PC-9 (cell line): ENCODE results near the gene DDX4. TPM values are rescaled to one million over a fixed set of nuclear protein-coding genes. Genes with fewer than 3 reads are reported as not detected.

Source experiments
- BruUV-seq: library from RNA; stranded (reverse); fragments of 400-500 nt; replicated peaks from 2 replicates; lab custom pipeline; 2021; lab: Mats Ljungman, UMichigan
- CTCF ChIA-PET: fragments of 300-600 bp; sonication (Branson Sonifier 250); formaldehyde crosslinking; loops from one replicate; lab custom pipeline; 2022; ENCODE audit warnings: antibody characterized with exemption; lab: Charles Lee
- POLR2A ChIA-PET: fragments of 300-600 bp; sonication (Branson Sonifier 250); formaldehyde crosslinking; loops from one replicate; lab custom pipeline; 2022; ENCODE audit warnings: antibody characterized with exemption; ENCODE audit not compliant: unreplicated experiment; lab: Charles Lee
- DNase-seq, 2 experiments: peaks; one replicate each; pipeline versions ENCODE4 v3.0.0 to v3.0.0-alpha.2; 2015 to 2022; ENCODE audit warnings: mixed read lengths in 1 of 2
- H2AFZ ChIP-seq: fragments of 200-600 bp; sonication (generic); 2 replicates; pipeline ENCODE4 v1.8.1; 2017; ENCODE audit warnings: antibody characterized with exemption
- H3F3A ChIP-seq: fragments of 200-600 bp; sonication (generic); 2 replicates; pipeline ENCODE4 v1.8.1; 2017; ENCODE audit warnings: antibody characterized with exemption, mild to moderate bottlenecking, low read depth; ENCODE audit not compliant: insufficient read depth
- H3K27ac ChIP-seq: fragments of 200-600 bp; sonication (generic); 2 replicates; pipeline ENCODE4 v1.6.1; 2016; ENCODE audit warnings: mixed run types
- H3K27me3 ChIP-seq: fragments of 200-600 bp; sonication (generic); 2 replicates; pipeline ENCODE4 v1.6.1; 2016; ENCODE audit warnings: low read depth, mixed run types; ENCODE audit not compliant: insufficient read depth
- H3K36me3 ChIP-seq: fragments of 200-600 bp; sonication (generic); 2 replicates; pipeline ENCODE4 v1.6.1; 2016; ENCODE audit warnings: low read depth, mixed run types
- H3K4me1 ChIP-seq: fragments of 200-600 bp; sonication (generic); replicated peaks from 2 replicates; pipeline ENCODE4 v1.6.1; 2016; ENCODE audit warnings: mixed run types; ENCODE audit not compliant: insufficient read depth
- H3K4me2 ChIP-seq: fragments of 200-600 bp; sonication (generic); 2 replicates; pipeline ENCODE4 v1.6.1; 2017; ENCODE audit warnings: mixed run types
- H3K4me3 ChIP-seq: fragments of 200-600 bp; sonication (generic); 2 replicates; pipeline ENCODE4 v1.6.1; 2016; ENCODE audit warnings: mixed run types
- H3K79me2 ChIP-seq: fragments of 200-600 bp; sonication (generic); 2 replicates; pipeline ENCODE4 v1.6.1; 2017; ENCODE audit warnings: low read depth, mixed run types
- H3K9me2 ChIP-seq: fragments of 200-600 bp; sonication (generic); 2 replicates; pipeline ENCODE4 v1.8.1; 2017; ENCODE audit warnings: mild to moderate bottlenecking; ENCODE audit not compliant: insufficient read depth
- H3K9me3 ChIP-seq: fragments of 200-600 bp; sonication (generic); 2 replicates; pipeline ENCODE4 v1.8.1; 2016; ENCODE audit warnings: low read depth; ENCODE audit not compliant: insufficient read depth
- H4K20me1 ChIP-seq: fragments of 200-600 bp; sonication (generic); 2 replicates; pipeline ENCODE4 v1.8.1; 2017; ENCODE audit not compliant: insufficient read depth
- CTCF ChIP-seq: fragments of 200-600 bp; sonication (generic); conservative IDR thresholded peaks from 2 replicates; pipeline ENCODE4 v1.6.1; 2017; ENCODE audit warnings: mixed run types, antibody characterized with exemption, mild to moderate bottlenecking, moderate library complexity
- EZH2 ChIP-seq: fragments of 200-600 bp; sonication (generic); IDR thresholded peaks from 2 replicates; pipeline ENCODE4 v1.8.0; 2017; ENCODE audit warnings: antibody characterized with exemption, low read depth
- intact Hi-C: fragments of 100-400 bp; cut with micrococcal nuclease; formaldehyde crosslinking; loops from one replicate; pipeline ENCODE4 v1.10.0; 2022; ENCODE audit not compliant: unreplicated experiment
- total RNA-seq: library from RNA; stranded (reverse); gene quantifications from 2 replicates; pipeline ENCODE4 v1.2.3, GENCODE V29; 2021

The DDX4 gene
- total RNA-seq, 1 experiment from 2014 or later, result not detected

DNA sequence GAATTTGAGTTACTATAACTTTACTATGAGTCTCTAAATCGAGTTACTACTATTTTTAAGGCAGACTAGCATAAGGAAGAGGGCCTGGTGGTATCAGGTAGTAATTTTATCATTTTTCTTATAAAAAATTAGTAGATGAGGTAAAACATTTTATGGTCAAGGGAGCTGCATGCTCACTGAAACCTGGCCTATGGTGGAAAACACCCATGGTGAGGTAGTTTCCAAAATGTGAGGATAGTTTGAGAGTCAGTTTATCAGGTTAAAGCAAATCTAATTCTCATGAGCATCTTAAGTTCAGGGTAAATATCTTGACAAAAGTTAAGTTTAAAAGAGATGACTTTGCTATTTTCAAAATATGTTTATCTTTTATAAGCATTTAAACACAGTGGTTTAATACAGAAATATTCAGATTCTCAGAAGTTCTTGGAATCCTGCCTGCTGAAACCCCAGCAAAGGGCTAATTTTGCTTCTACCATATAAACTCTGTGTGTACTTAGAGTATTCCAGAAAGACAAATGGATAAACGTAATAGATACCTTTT, 10.0 kb downstream of the DDX4 start:
- no peak for DNase-seq
- H3K36me3 ChIP-seq, result no peaks in the 10 kb centered on the region
- no peaks in the 10 kb centered on the region for H4K20me1 ChIP-seq
- CTCF ChIA-PET, result no interaction called here
- no peak for TF ChIP-seq CTCF
- no peak for TF ChIP-seq EZH2
- BruUV-seq, result no TSS peak
- H3K9me2 ChIP-seq, result 0 out of 2 replicates have a peak, but pooled peaks cover 5% of the 10 kb centered on the region
- H3K27me3 ChIP-seq, result no peaks in the 10 kb centered on the region
- no peaks in the 10 kb centered on the region for H3F3A ChIP-seq
- no peaks in the 10 kb centered on the region for H3K79me2 ChIP-seq
- no peaks in the 10 kb centered on the region for H3K4me1 ChIP-seq
- H3K4me2 ChIP-seq, result no peak overlapping the region
- intact Hi-C loops, result no loop called here
- POLR2A ChIA-PET, result no interaction called here
- H3K4me3 ChIP-seq, result no peak overlapping the region
- H3K9me3 ChIP-seq, result no peaks in the 10 kb centered on the region
- H2AFZ ChIP-seq, result no peak overlapping the region
- no peak overlapping the region for H3K27ac ChIP-seq

GRCh38 chr5:55749387-55749786, 11.5 kb downstream of the DDX4 start:
- H3K79me2 ChIP-seq, result no peaks in the 10 kb centered on the region
- no peaks in the 10 kb centered on the region for H3F3A ChIP-seq
- DNase-seq, result no peak
- no peaks in the 10 kb centered on the region for H3K4me1 ChIP-seq
- H3K9me3 ChIP-seq, result no peaks in the 10 kb centered on the region
- H3K4me3 ChIP-seq, result no peak overlapping the region
- no peaks in the 10 kb centered on the region for H4K20me1 ChIP-seq
- H3K27ac ChIP-seq, result no peak overlapping the region
- POLR2A ChIA-PET, result no interaction called here
- no peak overlapping the region for H2AFZ ChIP-seq
- BruUV-seq, result no TSS peak
- intact Hi-C loops, result no loop called here
- H3K4me2 ChIP-seq, result no peak overlapping the region
- 0 out of 2 replicates have a peak, but pooled peaks cover 5% of the 10 kb centered on the region for H3K9me2 ChIP-seq
- CTCF ChIA-PET, result no interaction called here
- no peaks in the 10 kb centered on the region for H3K36me3 ChIP-seq
- TF ChIP-seq EZH2 (no peak), CTCF (no peak)
- no peaks in the 10 kb centered on the region for H3K27me3 ChIP-seq

GRCh38 chr5:55750063-55750462, 12.2 kb downstream of the DDX4 start:
- intact Hi-C loops, result no loop called here
- TF ChIP-seq CTCF (no peak), EZH2 (no peak)

More at GRCh38 chr5:55750063-55750462, 12.2 kb downstream of the DDX4 start:
- H4K20me1 ChIP-seq, result no peaks in the 10 kb centered on the region
- no TSS peak for BruUV-seq
- no peak overlapping the region for H2AFZ ChIP-seq
- POLR2A ChIA-PET, result no interaction called here
- H3K27ac ChIP-seq, result no peak overlapping the region
- H3K4me1 ChIP-seq, result no peaks in the 10 kb centered on the region
- H3K4me3 ChIP-seq, result no peak overlapping the region
- H3K9me3 ChIP-seq, result no peaks in the 10 kb centered on the region
- H3K79me2 ChIP-seq, result no peaks in the 10 kb centered on the region
- CTCF ChIA-PET, result no interaction called here
- H3F3A ChIP-seq, result no peaks in the 10 kb centered on the region
- no peaks in the 10 kb centered on the region for H3K27me3 ChIP-seq
- H3K36me3 ChIP-seq, result no peaks in the 10 kb centered on the region
- DNase-seq, result no peak
- H3K4me2 ChIP-seq, result no peak overlapping the region
- 0 out of 2 replicates have a peak, but pooled peaks cover 5% of the 10 kb centered on the region for H3K9me2 ChIP-seq
